A673 (cell line): ENCODE data around the gene MED27.

ENCODE experiments used
- EZH2 ChIP-seq: fragments of 200-600 bp; sonication (generic); IDR thresholded peaks from 2 replicates; pipeline ENCODE4 v1.6.1; 2017; ENCODE audit warnings: borderline replicate concordance, low read depth, mild to moderate bottlenecking, mixed read lengths, antibody characterized with exemption, low read length; ENCODE audit not compliant: poor library complexity, severe bottlenecking
- TF ChIP-seq, protein P1 (sequence below): fragments of 300-800, 200-600 bp; sonication (generic); conservative IDR thresholded peaks from 2 replicates; pipeline ENCODE4 v1.5.1; 2017; ENCODE audit warnings: low read depth, mild to moderate bottlenecking, antibody characterized with exemption, low read length, moderate library complexity, mixed read lengths

DNA sequence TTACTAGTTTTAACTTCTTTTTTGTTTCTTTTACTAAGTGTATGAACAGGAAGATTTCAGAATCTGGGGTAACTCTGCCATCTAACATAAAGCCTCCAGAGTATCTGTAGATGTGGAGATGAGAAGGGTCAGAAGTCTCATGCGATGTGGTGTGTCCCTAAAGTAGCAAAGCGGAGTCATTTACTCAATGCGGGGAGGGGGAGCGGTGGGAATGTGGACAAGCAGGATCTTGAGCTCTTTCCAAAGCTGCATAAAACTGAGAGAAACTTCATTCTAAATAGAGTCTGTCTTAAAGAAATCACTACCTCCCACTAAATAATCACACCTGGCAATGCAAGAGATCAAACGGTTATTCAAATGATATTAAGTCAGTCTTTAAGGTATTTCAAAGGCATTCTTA, 92.4 kb downstream of the MED27 start:
- TF ChIP-seq, protein P1, sequence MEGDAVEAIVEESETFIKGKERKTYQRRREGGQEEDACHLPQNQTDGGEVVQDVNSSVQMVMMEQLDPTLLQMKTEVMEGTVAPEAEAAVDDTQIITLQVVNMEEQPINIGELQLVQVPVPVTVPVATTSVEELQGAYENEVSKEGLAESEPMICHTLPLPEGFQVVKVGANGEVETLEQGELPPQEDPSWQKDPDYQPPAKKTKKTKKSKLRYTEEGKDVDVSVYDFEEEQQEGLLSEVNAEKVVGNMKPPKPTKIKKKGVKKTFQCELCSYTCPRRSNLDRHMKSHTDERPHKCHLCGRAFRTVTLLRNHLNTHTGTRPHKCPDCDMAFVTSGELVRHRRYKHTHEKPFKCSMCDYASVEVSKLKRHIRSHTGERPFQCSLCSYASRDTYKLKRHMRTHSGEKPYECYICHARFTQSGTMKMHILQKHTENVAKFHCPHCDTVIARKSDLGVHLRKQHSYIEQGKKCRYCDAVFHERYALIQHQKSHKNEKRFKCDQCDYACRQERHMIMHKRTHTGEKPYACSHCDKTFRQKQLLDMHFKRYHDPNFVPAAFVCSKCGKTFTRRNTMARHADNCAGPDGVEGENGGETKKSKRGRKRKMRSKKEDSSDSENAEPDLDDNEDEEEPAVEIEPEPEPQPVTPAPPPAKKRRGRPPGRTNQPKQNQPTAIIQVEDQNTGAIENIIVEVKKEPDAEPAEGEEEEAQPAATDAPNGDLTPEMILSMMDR, result no peak
- TF ChIP-seq EZH2, result no peak
